LNCAP (cell line): ENCODE measurements around the gene RFPL3.

ENCODE experiments used
- CTCF ChIP-seq: fragments of 450-650 bp; IDR thresholded peaks from 2 replicates; pipeline ENCODE4 v1.5.1; 2017; ENCODE audit warnings: mild to moderate bottlenecking

The RFPL3 gene

GRCh38 chr22:32331918-32332725, 25.5 kb upstream of the RFPL3 start:
- no peak for TF ChIP-seq CTCF

GRCh38 chr22:32333141-32333768, 24.4 kb upstream of the RFPL3 start:
- no peak for TF ChIP-seq CTCF

- TF ChIP-seq CTCF = no peak
Observed at GRCh38 chr22:32333769-32334659, 23.7 kb upstream of the RFPL3 start.

- no peak for TF ChIP-seq CTCF
Observed at GRCh38 chr22:32334660-32335365, 22.9 kb upstream of the RFPL3 start.

- no peak for TF ChIP-seq CTCF
Observed at GRCh38 chr22:32335471-32335870, 22.2 kb upstream of the RFPL3 start.

- TF ChIP-seq CTCF = no peak
Observed at GRCh38 chr22:32336121-32336603, 21.5 kb upstream of the RFPL3 start.
